ENCODE results near the gene TMEM30B. TPM values are rescaled to one million over a fixed set of nuclear protein-coding genes. Genes with fewer than 3 reads are reported as not detected.
"Not testable (repeated sequence)": the region's sequence is repeated elsewhere in the genome, so short reads cannot be mapped to it uniquely, and the experiment has no call there.

The TMEM30B gene
- total RNA-seq, 2 donors from 2014 or later: 2.0 to 3.7 TPM

GRCh38 chr14:61250063-61250462, 31.1 kb downstream of the TMEM30B start:
- Histone ChIP-seq H3K36me3 (no peaks in the 10 kb centered on the region), H3K27ac (no peak overlapping the region), H3K4me1 (no peaks in the 10 kb centered on the region), H3K27me3 (no peaks in the 10 kb centered on the region), H3K9me3 (no peaks in the 10 kb centered on the region), H3K4me3 (no peak overlapping the region)
- DNase-seq (ENCODE audit: low spot score): no peak
- no peak for TF ChIP-seq CTCF (IDR thresholded peaks at IDR 0.05)

DNA sequence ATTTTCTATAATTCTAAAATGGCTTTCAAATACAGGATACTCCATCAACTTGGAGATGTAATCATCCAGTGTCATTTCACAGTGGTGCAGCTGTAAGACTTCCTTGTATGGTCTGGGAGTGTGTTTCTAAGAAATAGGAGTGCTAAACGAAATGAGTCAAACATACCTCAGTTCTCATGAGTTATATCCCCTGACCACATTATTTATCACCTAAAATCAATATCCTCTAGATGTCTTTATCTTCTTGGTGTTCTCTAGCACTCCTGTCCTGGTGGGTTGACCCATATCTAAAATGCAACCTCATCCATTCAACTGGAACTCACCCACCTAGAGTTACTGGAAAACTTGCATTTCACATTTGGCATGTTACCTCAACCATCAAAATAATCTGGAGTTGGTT, 33.2 kb downstream of the TMEM30B start:
- no peak for TF ChIP-seq CTCF (IDR thresholded peaks at IDR 0.05)

DNA sequence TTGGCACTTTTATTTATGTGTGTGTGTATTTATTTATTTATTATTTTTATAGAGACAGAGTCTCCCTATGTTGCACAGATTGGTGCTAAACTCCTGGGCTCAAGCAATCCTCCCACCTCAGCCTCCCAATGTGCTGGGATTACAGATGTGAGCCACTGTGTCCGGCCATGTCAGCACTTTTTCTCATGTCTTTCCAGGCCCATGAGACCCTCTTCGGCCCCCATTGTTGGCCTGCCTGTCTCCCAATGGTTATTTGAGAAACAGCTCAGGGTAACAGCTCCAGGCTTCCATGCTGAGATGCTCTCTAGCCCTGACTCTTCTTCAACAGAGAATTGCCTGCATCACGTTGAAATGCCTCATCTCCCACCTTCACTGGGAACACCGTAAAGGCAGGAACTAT, 34.4 kb downstream of the TMEM30B start:
- Histone ChIP-seq H3K4me3 (no peak overlapping the region), H3K27me3 (no peaks in the 10 kb centered on the region), H3K9me3 (peaks cover 0 to 2% of the 10 kb centered on the region in 2 donors), H3K27ac (no peak overlapping the region), H3K4me1 (no peaks in the 10 kb centered on the region), H3K36me3 (no peaks in the 10 kb centered on the region)
- TF ChIP-seq CTCF (IDR thresholded peaks at IDR 0.05): no peak
- DNase-seq (ENCODE audit: low spot score): no peak

More for the DNA sequence above, 33.2 kb downstream of the TMEM30B start:
- H3K27ac ChIP-seq: no peak overlapping the region
- H3K9me3 ChIP-seq: no peaks in the 10 kb centered on the region
- no peaks in the 10 kb centered on the region for H3K4me1 ChIP-seq
- no peaks in the 10 kb centered on the region for H3K27me3 ChIP-seq
- H3K36me3 ChIP-seq: no peaks in the 10 kb centered on the region
- H3K4me3 ChIP-seq: no peak overlapping the region
- no peak for DNase-seq (ENCODE audit: low spot score)

- H3K9me3 ChIP-seq: peaks cover 0 to 20% of the 10 kb centered on the region in 2 donors
- H3K4me3 ChIP-seq: no peak overlapping the region
- TF ChIP-seq CTCF (IDR thresholded peaks at IDR 0.05): no peak
- no peaks in the 10 kb centered on the region for H3K36me3 ChIP-seq
- no peak overlapping the region for H3K27ac ChIP-seq
- no peaks in the 10 kb centered on the region for H3K4me1 ChIP-seq
- H3K27me3 ChIP-seq: no peaks in the 10 kb centered on the region
- DNase-seq (ENCODE audit: low spot score): no peak
These were observed 37.1 kb downstream of the TMEM30B start for GRCh38 chr14:61244009-61244408.

DNA sequence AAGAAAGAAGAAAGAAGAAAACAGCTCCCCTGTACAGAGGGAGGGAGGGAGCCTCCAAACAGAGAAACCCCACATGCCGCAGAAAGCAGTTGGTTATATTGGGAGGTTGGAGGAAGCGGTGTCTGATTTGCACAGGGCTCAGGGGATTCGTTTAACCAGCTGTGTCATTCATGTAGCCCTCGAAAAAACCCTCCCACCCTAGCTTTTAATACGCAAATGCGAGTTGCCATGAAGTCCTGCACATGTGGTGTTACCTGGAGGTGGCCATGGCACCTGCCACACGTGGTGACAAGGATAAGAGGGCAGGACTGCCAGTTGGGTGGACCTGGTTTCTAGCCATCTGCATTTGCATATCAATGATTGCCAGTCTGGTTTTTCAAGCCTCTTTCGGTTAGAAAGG, 40.9 kb downstream of the TMEM30B start:
- TF ChIP-seq CTCF (IDR thresholded peaks at IDR 0.05): no peak
- Histone ChIP-seq H3K27me3 (no peaks in the 10 kb centered on the region), H3K9me3 (peaks cover 0 to 20% of the 10 kb centered on the region in 2 donors), H3K36me3 (no peaks in the 10 kb centered on the region), H3K4me1 (no peaks in the 10 kb centered on the region), H3K27ac (no peak overlapping the region), H3K4me3 (no peak overlapping the region)
- DNase-seq (ENCODE audit: low spot score): no peak

GRCh38 chr14:61239285-61239684, 41.9 kb downstream of the TMEM30B start:
- not testable (repeated sequence) for H3K4me1 ChIP-seq; H3K36me3 ChIP-seq; DNase-seq (ENCODE audit: low spot score); H3K4me3 ChIP-seq; H3K27me3 ChIP-seq; H3K27ac ChIP-seq
- H3K9me3 ChIP-seq: peaks cover 0 to 20% of the 10 kb centered on the region in 2 donors
